ENCODE data around the gene APEX1.

GRCh38 chr14:20472536-20473169 lies 17.6 kb downstream of the APEX1 start:
- no peak for TF ChIP-seq HDAC2 (IDR thresholded peaks at IDR 0.05; ENCODE audit: borderline replicate concordance in 1 of 2, low read depth in 2 of 2, low read length in 2 of 2)
- no peak for TF ChIP-seq CTCF (IDR thresholded peaks at IDR 0.05; ENCODE audit: control extremely low read depth in 1 of 3, insufficient read depth in 1 of 3, low read depth in 1 of 3, low read length in 3 of 3)
- no peak for TF ChIP-seq SP1 (IDR thresholded peaks at IDR 0.05; ENCODE audit: low read depth, low read length)
- no peak for TF ChIP-seq ATF2 (IDR thresholded peaks at IDR 0.05; ENCODE audit: low read length)
- no peak for TF ChIP-seq KDM1A (IDR thresholded peaks at IDR 0.05; ENCODE audit: borderline replicate concordance, low read length)
- TF ChIP-seq JUN (IDR thresholded peaks at IDR 0.05; ENCODE audit: low read depth, low read length) = no peak
- TF ChIP-seq EZH2 (IDR thresholded peaks at IDR 0.05; ENCODE audit: low read depth, low read length, severe bottlenecking) = no peak
- no peak for TF ChIP-seq EP300 (IDR thresholded peaks at IDR 0.05; ENCODE audit: borderline replicate concordance in 1 of 2, low read depth in 2 of 2, low read length in 2 of 2)
- TF ChIP-seq RAD21 (IDR thresholded peaks at IDR 0.05 in 1 of 2, conservative IDR thresholded peaks at IDR 0.05 in 1 of 2; ENCODE audit: low read depth in 2 of 2, low read length in 2 of 2) = no peak
- no peak for TF ChIP-seq POLR2A (IDR thresholded peaks at IDR 0.05; ENCODE audit: control extremely low read depth in 1 of 2, low read depth in 2 of 2, low read length in 2 of 2)
- no peak for TF ChIP-seq SUZ12 (IDR thresholded peaks at IDR 0.05; ENCODE audit: low read length)
- no peak for TF ChIP-seq POLR2AphosphoS5 (IDR thresholded peaks at IDR 0.05; ENCODE audit: low read depth, low read length)
- no peak for TF ChIP-seq TCF12 (IDR thresholded peaks at IDR 0.05; ENCODE audit: low read depth, low read length)
- TF ChIP-seq RFX5 (IDR thresholded peaks at IDR 0.05; ENCODE audit: borderline replicate concordance, low read depth, low read length) = no peak
